Measurements from ENCODE around the gene CELA2A. TPM values are rescaled to one million over a fixed set of nuclear protein-coding genes. Genes with fewer than 3 reads are reported as not detected.

Gene CELA2A
- total and polyA plus RNA-seq, 11 donors: 0.76 to 1.0 (median 0.84) TPM; not detected in 6

- Histone ChIP-seq H3K36me3 (peaks cover 0 to 10% (median 0%) of the 10 kb centered on the region in 9 donors), H3K27me3 (no peaks in the 10 kb centered on the region), H3K4me3 (peak within 1 kb of the TSS; percentile 66 to 98 (median 89)), H3K9me3 (no peaks in the 10 kb centered on the region), H3K27ac (peak within 1 kb of the TSS in 11 of 12 donors; percentile 49 to 90 (median 74)), H3K4me1 (peaks cover 0 to 62% (median 31%) of the 10 kb centered on the region in 12 donors)
- WGBS, 4 donors: 0 to 1% (median 1%) methylated on average over 6 to 99 of the region's 99 CpGs
- TF ChIP-seq CTCF (IDR thresholded peaks at IDR 0.05) (peak in 1 of 12 donors; percentile 4), POLR2A (IDR thresholded peaks at IDR 0.05) (peak; percentile 52 to 92)
- DNase-seq (peak; percentile 87 to 92 (median 88)), ATAC-seq (peak; percentile 79 to 93 (median 89))
- intact Hi-C loops (cut with DNase I): loop anchor here in 7 of 10 donors (5.0 to 10.0 kb wide), 4 partner anchors 67 to 275 kb away; no protein-coding TSS in a partner anchor
These were observed 46.9 kb upstream of the CELA2A start, which contains the start of gene EFHD2 for GRCh38 chr1:15409388-15410222. TSS of gene EFHD2 (plus strand) at chr1:15409888. CDS start at chr1:15409972, 84 bp downstream.

- peak overlapping the region; percentile 66 to 98 (median 89) for H3K4me3 ChIP-seq
- WGBS, 4 donors: 3 to 8% (median 4%) methylated on average over 18 to 53 of the region's 53 CpGs
- ATAC-seq: no peak
- H3K36me3 ChIP-seq: peaks cover 0 to 18% (median 0%) of the 10 kb centered on the region in 9 donors
- H3K4me1 ChIP-seq: peaks cover 0 to 69% (median 36%) of the 10 kb centered on the region in 12 donors
- no peak for DNase-seq
- TF ChIP-seq CTCF (IDR thresholded peaks at IDR 0.05): no peak
- TF ChIP-seq POLR2A (IDR thresholded peaks at IDR 0.05): no peak
- no peaks in the 10 kb centered on the region for H3K27me3 ChIP-seq
- intact Hi-C loops (cut with DNase I): loop anchor here in 7 of 10 donors (5.0 to 10.0 kb wide), 4 partner anchors 68 to 276 kb away; no protein-coding TSS in a partner anchor
- H3K9me3 ChIP-seq: no peaks in the 10 kb centered on the region
- peak overlapping the region in 11 of 12 donors; percentile 49 to 90 (median 74) for H3K27ac ChIP-seq
These were observed 46.2 kb upstream of the CELA2A start for GRCh38 chr1:15410223-15410883.

- Histone ChIP-seq H3K36me3 (peaks cover 0 to 22% (median 0%) of the 10 kb centered on the region in 9 donors), H3K27ac (peak overlapping the region in 8 of 12 donors; percentile 49 to 90 (median 75)), H3K4me3 (peak overlapping the region; percentile 66 to 98 (median 89)), H3K27me3 (no peaks in the 10 kb centered on the region), H3K4me1 (peaks cover 0 to 74% (median 41%) of the 10 kb centered on the region in 12 donors), H3K9me3 (no peaks in the 10 kb centered on the region)
- 60 to 68% (median 62%) methylated on average over 11 of the region's 11 CpGs for WGBS, 4 donors
- no peak for ATAC-seq
- no peak for TF ChIP-seq POLR2A (IDR thresholded peaks at IDR 0.05)
- no peak for TF ChIP-seq CTCF (IDR thresholded peaks at IDR 0.05)
- no peak for DNase-seq
- intact Hi-C loops (cut with DNase I): loop anchor here in 7 of 10 donors (5.0 to 10.0 kb wide), 4 partner anchors 69 to 276 kb away; no protein-coding TSS in a partner anchor
These were observed 45.7 kb upstream of the CELA2A start for GRCh38 chr1:15410884-15411245.

Data from heart left ventricle (tissue), 16 donors.